Endothelial cell of umbilical vein (primary cell): ENCODE measurements around the gene LRG1. TPM values are rescaled to one million over a fixed set of nuclear protein-coding genes. Genes with fewer than 3 reads are reported as not detected.

Source experiments
- BruUV-seq: library from RNA; stranded (reverse); fragments of 400-500 nt; replicated peaks from 2 replicates; lab custom pipeline; 2021; lab: Mats Ljungman, UMichigan
- CTCF ChIA-PET: fragments of 300-600, 350-600 bp; sonication (Branson Sonifier 250); formaldehyde crosslinking; loops from one replicate; lab custom pipeline; 2021; ENCODE audit warnings: antibody characterized with exemption, inconsistent platforms; lab: Charles Lee
- POLR2A ChIA-PET: fragments of 300-600, 350-600 bp; sonication (Branson Sonifier 250); formaldehyde crosslinking; loops from one replicate; lab custom pipeline; 2021; ENCODE audit warnings: antibody characterized with exemption, inconsistent platforms; lab: Charles Lee
- DNase-seq: peaks from one replicate; pipeline ENCODE4 v3.0.0-alpha.2; 2011; ENCODE audit warnings: low read depth, low spot score
- FAIRE-seq: peaks from 2 replicates; lab custom pipeline; 2011; peaks lifted over from hg19 to GRCh38; lab: Jason Lieb, UNC
- H2AFZ ChIP-seq: 2 replicates; pipeline ENCODE4 v1.6.0; 2012; ENCODE audit warnings: low read depth, low read length, control low read depth, inconsistent platforms
- H3K27ac ChIP-seq: 2 replicates; pipeline ENCODE4 v1.5.1; 2011; ENCODE audit warnings: low read depth, mild to moderate bottlenecking, control low read depth, low read length, moderate library complexity; ENCODE audit not compliant: insufficient read depth
- H3K27me3 ChIP-seq, 2 experiments: 2 replicates each; pipeline versions ENCODE4 v1.6.0 to v1.6.1; 2011; ENCODE audit warnings: low read length in 2 of 2, mixed read lengths in 1 of 2; ENCODE audit not compliant: control insufficient read depth in 2 of 2, insufficient read depth in 2 of 2
- H3K36me3 ChIP-seq, 2 experiments: 2 replicates in 1 of 2; 3 replicates in 1 of 2; pipeline ENCODE4 v1.5.1; 2011; ENCODE audit warnings: low read length in 2 of 2, mild to moderate bottlenecking in 1 of 2, moderate library complexity in 1 of 2; ENCODE audit not compliant: control insufficient read depth in 2 of 2, insufficient read depth in 2 of 2; ENCODE audit errors: extremely low read depth in 1 of 2
- H3K4me1 ChIP-seq: 3 replicates; pipeline ENCODE4 v1.5.1; 2011; ENCODE audit warnings: mild to moderate bottlenecking, low read length; ENCODE audit not compliant: control insufficient read depth, insufficient read depth; ENCODE audit errors: extremely low read depth
- H3K4me2 ChIP-seq: 2 replicates; pipeline ENCODE4 v1.6.1; 2011; ENCODE audit warnings: low read length, control low read depth, mixed read lengths; ENCODE audit not compliant: insufficient read depth
- H3K4me3 ChIP-seq, 3 experiments: fragments of 200-600 bp in 1 of 3; sonication (generic), shearing (Covaris generic) in 1 of 3; replicated peaks in 1 of 3; 2 replicates each; pipeline ENCODE4 v1.5.1; 2011 to 2016; ENCODE audit warnings: control low read depth in 3 of 3, low read length in 3 of 3, mild to moderate bottlenecking in 2 of 3, inconsistent platforms in 1 of 3, low read depth in 1 of 3, moderate library complexity in 1 of 3; ENCODE audit not compliant: insufficient read depth in 1 of 3
- H3K79me2 ChIP-seq: 2 replicates; pipeline ENCODE4 v1.6.0; 2012; ENCODE audit warnings: low read length, inconsistent platforms; ENCODE audit not compliant: control insufficient read depth, insufficient read depth
- H3K9ac ChIP-seq: replicated peaks from 2 replicates; pipeline ENCODE3; 2011; ENCODE audit warnings: low read length, control low read depth; ENCODE audit not compliant: insufficient read depth; ENCODE audit errors: extremely low read depth
- H3K9me1 ChIP-seq: replicated peaks from 3 replicates; pipeline ENCODE4 v1.6.0; 2011; ENCODE audit warnings: mild to moderate bottlenecking, low read length; ENCODE audit not compliant: control insufficient read depth, insufficient read depth; ENCODE audit errors: extremely low read depth
- H3K9me3 ChIP-seq: replicated peaks from 2 replicates; pipeline ENCODE4 v1.5.1; 2012; ENCODE audit warnings: low read length, inconsistent platforms; ENCODE audit not compliant: control insufficient read depth, insufficient read depth
- H4K20me1 ChIP-seq: replicated peaks from 2 replicates; pipeline ENCODE3; 2011; ENCODE audit warnings: mild to moderate bottlenecking, low read length; ENCODE audit not compliant: control insufficient read depth, insufficient read depth; ENCODE audit errors: extremely low read depth
- CTCF ChIP-seq, 2 donors: IDR thresholded peaks; 1 replicate in 1 of 2; 2 replicates in 1 of 2; pipeline ENCODE4 v1.5.1; 2011; ENCODE audit warnings: low read length in 2 of 2, mild to moderate bottlenecking in 2 of 2, moderate library complexity in 2 of 2, control low read depth in 1 of 2, inconsistent platforms in 1 of 2, low read depth in 1 of 2; ENCODE audit not compliant: insufficient read depth in 1 of 2; ENCODE audit errors: extremely low read depth in 1 of 2
- EZH2 ChIP-seq: IDR thresholded peaks from 2 replicates; pipeline ENCODE4 v1.6.1; 2012; ENCODE audit warnings: borderline replicate concordance, low read depth, mild to moderate bottlenecking, moderate library complexity, low read length, inconsistent platforms; ENCODE audit not compliant: severe bottlenecking
- FOS ChIP-seq: IDR thresholded peaks from 2 replicates; pipeline ENCODE4 v1.6.1; 2011; ENCODE audit warnings: mild to moderate bottlenecking, low read length, moderate library complexity, borderline replicate concordance; ENCODE audit not compliant: insufficient read depth
- GATA2 ChIP-seq: IDR thresholded peaks from 2 replicates; pipeline ENCODE4 v1.7.0; 2011; ENCODE audit warnings: low read depth, mild to moderate bottlenecking, moderate library complexity, mixed read lengths, low read length; ENCODE audit not compliant: insufficient read length, insufficient read depth
- JUN ChIP-seq: IDR thresholded peaks from 2 replicates; pipeline ENCODE4 v1.6.1; 2011; ENCODE audit warnings: borderline replicate concordance, low read depth; ENCODE audit not compliant: insufficient read length, insufficient read depth
- MAX ChIP-seq: IDR thresholded peaks from 2 replicates; pipeline ENCODE4 v1.6.1; 2011; ENCODE audit not compliant: insufficient read depth, insufficient read length
- MYC ChIP-seq: IDR thresholded peaks from one replicate; pipeline ENCODE4 v1.6.1; 2011; ENCODE audit warnings: mild to moderate bottlenecking, low read depth, low read length
- POLR2A ChIP-seq: IDR thresholded peaks from 2 replicates; pipeline ENCODE4 v1.6.1; 2012; ENCODE audit warnings: low read depth, mild to moderate bottlenecking, control low read depth, low read length
- POLR2AphosphoS5 ChIP-seq: IDR thresholded peaks from 2 replicates; pipeline ENCODE4 v1.6.1; 2012; ENCODE audit warnings: low read depth, mild to moderate bottlenecking, control low read depth, low read length, moderate library complexity; ENCODE audit not compliant: insufficient read depth
- dilution Hi-C: fragments of 300-500 bp; cut with MboI; formaldehyde crosslinking; loops from one replicate; pipeline ENCODE4 v1.15.0; 2019; ENCODE audit warnings: low sequenced_read_pairs; ENCODE audit not compliant: extremely low pct_ligation_motif_present
- intact Hi-C: fragments of 100-400 bp; cut with micrococcal nuclease; formaldehyde crosslinking; loops from one replicate; pipeline ENCODE4 v1.10.0; 2022
- polyA plus RNA-seq, 4 experiments: library from polyadenylated mRNA; depleted of rRNA in 3 of 4; stranded (reverse) in 3 of 4; unstranded in 1 of 4; fragments of >200 nt; gene quantifications; 2 replicates each; pipeline versions ENCODE4 v1.2.1 to v1.2.3, GENCODE V29; 2011 to 2012; ENCODE audit warnings: missing spikeins in 1 of 4
- total RNA-seq: library from RNA; stranded (reverse); gene quantifications from 2 replicates; pipeline ENCODE4 v1.2.3, GENCODE V29; 2021

The LRG1 gene
- total and polyA plus RNA-seq, 2 donors (not counting 3 experiments of a cell fraction or from before 2014, with no cell fraction given), result 0.21 to 0.31 TPM

- FAIRE-seq (no peak), DNase-seq (no peak)
- Histone ChIP-seq H3K36me3 (peaks cover 3 to 8% of the 10 kb centered on the region in 2 experiments), H3K79me2 (no peaks in the 10 kb centered on the region), H3K4me2 (no peak overlapping the region), H2AFZ (no peak overlapping the region), H3K9ac (no peak overlapping the region), H3K27me3 (no peaks in the 10 kb centered on the region), H4K20me1 (no peaks in the 10 kb centered on the region), H3K4me1 (peaks cover 10% of the 10 kb centered on the region), H3K9me1 (no peaks in the 10 kb centered on the region), H3K27ac (no peak overlapping the region), H3K4me3 (no peak overlapping the region), H3K9me3 (no peaks in the 10 kb centered on the region)
- no TSS peak for BruUV-seq
- ChIA-PET CTCF (interaction anchor here (4.7 kb wide), 1 partner anchor 16 kb away, joined by 54 read pairs; no protein-coding TSS in a partner anchor), POLR2A (no interaction called here)
- TF ChIP-seq POLR2AphosphoS5, result no peak
- TF ChIP-seq CTCF (IDR thresholded peaks at IDR 0.05; ENCODE audit: extremely low read depth in 1 of 2, insufficient read depth in 1 of 2, low read depth in 1 of 2, low read length in 2 of 2), result no peak
- no peak for TF ChIP-seq GATA2
- no peak for TF ChIP-seq POLR2A
- no peak for TF ChIP-seq FOS
- no peak for TF ChIP-seq JUN
- no peak for TF ChIP-seq MAX
- TF ChIP-seq EZH2, result no peak
- TF ChIP-seq MYC, result no peak
- dilution Hi-C loops, result no loop called here
- intact Hi-C loops, result no loop called here
Measured at GRCh38 chr19:4507804-4508203, 32.0 kb downstream of the LRG1 start.
